ENCODE data around the gene CTNNA3. TPM values are rescaled to one million over a fixed set of nuclear protein-coding genes. Genes with fewer than 3 reads are reported as not detected.

The CTNNA3 gene
- polyA plus RNA-seq, 1 donor from 2014 or later: 0.14 TPM

DNA sequence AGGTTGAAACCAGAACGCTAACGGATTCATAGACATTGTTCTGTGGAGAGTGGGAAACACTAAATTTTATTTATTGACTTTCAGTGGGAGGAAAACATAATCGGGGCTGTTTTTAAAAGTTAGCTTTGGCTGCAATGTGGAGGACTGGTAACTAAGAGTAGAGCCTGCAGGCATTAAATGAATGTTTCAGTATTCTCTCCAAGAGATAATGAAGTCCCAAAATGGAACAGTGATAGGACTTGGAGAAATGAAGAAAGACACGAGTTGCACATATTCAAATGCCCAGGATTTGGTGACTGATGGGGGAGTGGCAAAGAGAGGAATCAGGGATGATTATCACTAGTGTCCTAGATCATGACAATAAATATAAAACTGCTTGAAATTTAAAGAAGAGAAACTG, 1130.0 kb downstream of the CTNNA3 start:
- no peak overlapping the region for H2AFZ ChIP-seq (ENCODE audit: low read depth, low read length)
- H4K20me1 ChIP-seq (ENCODE audit: insufficient read depth): no peaks in the 10 kb centered on the region
- no peaks in the 10 kb centered on the region for H3K9me3 ChIP-seq (ENCODE audit: low read length)
- no peak overlapping the region for H3K27ac ChIP-seq (ENCODE audit: low read length)
- H3K79me2 ChIP-seq (replicated peaks; ENCODE audit: insufficient read depth, low read length): no peaks in the 10 kb centered on the region
- no peaks in the 10 kb centered on the region for H3K27me3 ChIP-seq (ENCODE audit: insufficient read depth, low read depth, low read length)
- no peak overlapping the region for H3K4me3 ChIP-seq (ENCODE audit: low read length)
- no peak overlapping the region for H3K9ac ChIP-seq (ENCODE audit: low read length)
- no peak for TF ChIP-seq SMC3 (conservative IDR thresholded peaks at IDR 0.05; ENCODE audit: poor library complexity)
- TF ChIP-seq MXI1 (conservative IDR thresholded peaks at IDR 0.05; ENCODE audit: poor library complexity, severe bottlenecking): no peak
- TF ChIP-seq, protein P1, sequence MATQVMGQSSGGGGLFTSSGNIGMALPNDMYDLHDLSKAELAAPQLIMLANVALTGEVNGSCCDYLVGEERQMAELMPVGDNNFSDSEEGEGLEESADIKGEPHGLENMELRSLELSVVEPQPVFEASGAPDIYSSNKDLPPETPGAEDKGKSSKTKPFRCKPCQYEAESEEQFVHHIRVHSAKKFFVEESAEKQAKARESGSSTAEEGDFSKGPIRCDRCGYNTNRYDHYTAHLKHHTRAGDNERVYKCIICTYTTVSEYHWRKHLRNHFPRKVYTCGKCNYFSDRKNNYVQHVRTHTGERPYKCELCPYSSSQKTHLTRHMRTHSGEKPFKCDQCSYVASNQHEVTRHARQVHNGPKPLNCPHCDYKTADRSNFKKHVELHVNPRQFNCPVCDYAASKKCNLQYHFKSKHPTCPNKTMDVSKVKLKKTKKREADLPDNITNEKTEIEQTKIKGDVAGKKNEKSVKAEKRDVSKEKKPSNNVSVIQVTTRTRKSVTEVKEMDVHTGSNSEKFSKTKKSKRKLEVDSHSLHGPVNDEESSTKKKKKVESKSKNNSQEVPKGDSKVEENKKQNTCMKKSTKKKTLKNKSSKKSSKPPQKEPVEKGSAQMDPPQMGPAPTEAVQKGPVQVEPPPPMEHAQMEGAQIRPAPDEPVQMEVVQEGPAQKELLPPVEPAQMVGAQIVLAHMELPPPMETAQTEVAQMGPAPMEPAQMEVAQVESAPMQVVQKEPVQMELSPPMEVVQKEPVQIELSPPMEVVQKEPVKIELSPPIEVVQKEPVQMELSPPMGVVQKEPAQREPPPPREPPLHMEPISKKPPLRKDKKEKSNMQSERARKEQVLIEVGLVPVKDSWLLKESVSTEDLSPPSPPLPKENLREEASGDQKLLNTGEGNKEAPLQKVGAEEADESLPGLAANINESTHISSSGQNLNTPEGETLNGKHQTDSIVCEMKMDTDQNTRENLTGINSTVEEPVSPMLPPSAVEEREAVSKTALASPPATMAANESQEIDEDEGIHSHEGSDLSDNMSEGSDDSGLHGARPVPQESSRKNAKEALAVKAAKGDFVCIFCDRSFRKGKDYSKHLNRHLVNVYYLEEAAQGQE (IDR thresholded peaks at IDR 0.05; ENCODE audit: borderline replicate concordance): no peak
- no peak for TF ChIP-seq POLR2AphosphoS5 (IDR thresholded peaks at IDR 0.05)
- TF ChIP-seq, protein P2, sequence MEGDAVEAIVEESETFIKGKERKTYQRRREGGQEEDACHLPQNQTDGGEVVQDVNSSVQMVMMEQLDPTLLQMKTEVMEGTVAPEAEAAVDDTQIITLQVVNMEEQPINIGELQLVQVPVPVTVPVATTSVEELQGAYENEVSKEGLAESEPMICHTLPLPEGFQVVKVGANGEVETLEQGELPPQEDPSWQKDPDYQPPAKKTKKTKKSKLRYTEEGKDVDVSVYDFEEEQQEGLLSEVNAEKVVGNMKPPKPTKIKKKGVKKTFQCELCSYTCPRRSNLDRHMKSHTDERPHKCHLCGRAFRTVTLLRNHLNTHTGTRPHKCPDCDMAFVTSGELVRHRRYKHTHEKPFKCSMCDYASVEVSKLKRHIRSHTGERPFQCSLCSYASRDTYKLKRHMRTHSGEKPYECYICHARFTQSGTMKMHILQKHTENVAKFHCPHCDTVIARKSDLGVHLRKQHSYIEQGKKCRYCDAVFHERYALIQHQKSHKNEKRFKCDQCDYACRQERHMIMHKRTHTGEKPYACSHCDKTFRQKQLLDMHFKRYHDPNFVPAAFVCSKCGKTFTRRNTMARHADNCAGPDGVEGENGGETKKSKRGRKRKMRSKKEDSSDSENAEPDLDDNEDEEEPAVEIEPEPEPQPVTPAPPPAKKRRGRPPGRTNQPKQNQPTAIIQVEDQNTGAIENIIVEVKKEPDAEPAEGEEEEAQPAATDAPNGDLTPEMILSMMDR (IDR thresholded peaks at IDR 0.05; ENCODE audit: poor library complexity, severe bottlenecking): no peak
- no peak for TF ChIP-seq EP300 (conservative IDR thresholded peaks at IDR 0.05; ENCODE audit: poor library complexity, severe bottlenecking)
- TF ChIP-seq EZH2 (IDR thresholded peaks at IDR 0.05; ENCODE audit: borderline replicate concordance, insufficient read depth, low read length, poor library complexity, severe bottlenecking): no peak
- TF ChIP-seq RAD21 (conservative IDR thresholded peaks at IDR 0.05): no peak
- no peak for TF ChIP-seq TAF1 (IDR thresholded peaks at IDR 0.05; ENCODE audit: low read depth)
- no peaks in the 10 kb centered on the region for H3K36me3 ChIP-seq (ENCODE audit: insufficient read depth, low read length)
- H3F3A ChIP-seq (ENCODE audit: insufficient read depth, low read length, poor library complexity, severe bottlenecking): no peaks in the 10 kb centered on the region
- H3K9me2 ChIP-seq (ENCODE audit: insufficient read depth, low read length): no peaks in the 10 kb centered on the region
- no peak overlapping the region for H3K4me2 ChIP-seq (ENCODE audit: low read length)

DNA sequence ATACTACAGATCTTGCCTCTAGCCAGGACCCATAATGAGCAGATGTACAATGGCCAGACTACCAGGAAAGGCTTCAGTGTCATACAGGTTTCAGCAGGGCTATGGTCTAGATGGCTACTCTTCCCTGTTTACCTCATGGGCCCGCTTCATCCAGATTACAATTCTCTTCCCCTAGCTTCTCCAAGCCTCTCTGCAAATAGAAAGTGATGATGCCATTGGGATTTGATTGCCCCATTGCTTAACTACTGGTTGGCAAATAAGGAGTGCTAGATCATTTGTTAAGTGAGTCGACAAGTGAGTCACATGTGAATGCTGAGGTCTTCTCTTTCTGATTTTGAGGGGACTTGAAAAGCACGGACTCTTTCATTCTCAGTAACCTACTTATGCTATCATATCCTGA, 1131.7 kb downstream of the CTNNA3 start:
- Histone ChIP-seq H4K20me1 (ENCODE audit: insufficient read depth) (no peaks in the 10 kb centered on the region), H3F3A (ENCODE audit: insufficient read depth, low read length, poor library complexity, severe bottlenecking) (no peaks in the 10 kb centered on the region), H3K9ac (ENCODE audit: low read length) (no peak overlapping the region), H3K36me3 (ENCODE audit: insufficient read depth, low read length) (no peaks in the 10 kb centered on the region), H2AFZ (ENCODE audit: low read depth, low read length) (no peak overlapping the region), H3K9me3 (ENCODE audit: low read length) (no peaks in the 10 kb centered on the region), H3K4me2 (ENCODE audit: low read length) (no peak overlapping the region), H3K27me3 (ENCODE audit: insufficient read depth, low read depth, low read length) (no peaks in the 10 kb centered on the region), H3K9me2 (ENCODE audit: insufficient read depth, low read length) (no peaks in the 10 kb centered on the region), H3K79me2 (replicated peaks; ENCODE audit: insufficient read depth, low read length) (no peaks in the 10 kb centered on the region), H3K27ac (ENCODE audit: low read length) (no peak overlapping the region), H3K4me3 (ENCODE audit: low read length) (no peak overlapping the region)
- TF ChIP-seq EP300 (conservative IDR thresholded peaks at IDR 0.05; ENCODE audit: poor library complexity, severe bottlenecking) (no peak), MXI1 (conservative IDR thresholded peaks at IDR 0.05; ENCODE audit: poor library complexity, severe bottlenecking) (no peak), SMC3 (conservative IDR thresholded peaks at IDR 0.05; ENCODE audit: poor library complexity) (no peak), EZH2 (IDR thresholded peaks at IDR 0.05; ENCODE audit: borderline replicate concordance, insufficient read depth, low read length, poor library complexity, severe bottlenecking) (no peak), POLR2AphosphoS5 (IDR thresholded peaks at IDR 0.05) (no peak), TAF1 (IDR thresholded peaks at IDR 0.05; ENCODE audit: low read depth) (no peak), RAD21 (conservative IDR thresholded peaks at IDR 0.05) (no peak)
- TF ChIP-seq, protein P1 (IDR thresholded peaks at IDR 0.05; ENCODE audit: borderline replicate concordance): no peak
- TF ChIP-seq, protein P2 (IDR thresholded peaks at IDR 0.05; ENCODE audit: poor library complexity, severe bottlenecking): no peak
